NCI-H1048 (cell line): ENCODE data around the gene WNT7A.

Experiments used
- DNase-seq: peaks from one replicate; lab custom pipeline; 2025; lab: John Stamatoyannopoulos, UW

Gene WNT7A

DNA sequence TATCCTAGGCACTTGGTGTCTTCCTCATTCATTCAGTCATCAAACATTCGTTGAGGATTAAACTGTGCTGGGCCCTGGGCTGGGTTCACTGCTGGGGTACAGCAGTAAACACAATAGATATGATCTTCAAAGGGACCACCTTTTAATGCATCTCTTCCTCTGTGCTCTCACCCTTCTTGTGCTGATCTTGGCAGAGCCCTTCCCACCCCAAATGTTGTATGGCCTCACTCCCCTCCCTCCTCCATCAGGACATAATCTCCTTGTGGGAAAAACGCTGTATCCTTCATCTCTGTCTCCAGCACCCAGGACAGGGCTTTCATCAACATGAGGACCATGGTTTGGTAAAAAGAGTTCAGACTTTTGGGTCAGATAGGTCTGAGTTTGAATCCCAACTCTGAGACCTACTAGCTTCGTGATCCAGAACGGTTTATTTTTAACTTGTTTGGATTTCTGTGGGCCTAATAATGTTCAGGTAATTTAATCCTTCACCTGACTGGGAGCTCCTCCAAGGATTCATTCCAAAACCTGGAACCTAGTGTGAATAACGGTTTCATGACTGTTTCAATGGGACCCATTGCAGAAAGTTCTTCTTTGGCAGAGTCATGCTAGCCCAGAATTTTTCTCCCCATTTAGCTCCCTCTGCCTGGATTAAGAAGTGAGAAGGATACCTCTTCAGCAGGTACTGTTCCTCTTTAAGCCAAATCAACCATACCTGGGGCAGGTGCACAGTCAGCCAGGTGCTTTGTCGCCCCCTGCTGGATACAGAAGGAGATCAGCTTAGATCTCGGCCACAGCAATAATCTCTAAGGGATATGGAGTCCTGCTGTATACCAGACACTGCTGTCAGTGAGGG lies 5.2 kb upstream of the WNT7A start:
- DNase-seq: peak; percentile 34

DNA sequence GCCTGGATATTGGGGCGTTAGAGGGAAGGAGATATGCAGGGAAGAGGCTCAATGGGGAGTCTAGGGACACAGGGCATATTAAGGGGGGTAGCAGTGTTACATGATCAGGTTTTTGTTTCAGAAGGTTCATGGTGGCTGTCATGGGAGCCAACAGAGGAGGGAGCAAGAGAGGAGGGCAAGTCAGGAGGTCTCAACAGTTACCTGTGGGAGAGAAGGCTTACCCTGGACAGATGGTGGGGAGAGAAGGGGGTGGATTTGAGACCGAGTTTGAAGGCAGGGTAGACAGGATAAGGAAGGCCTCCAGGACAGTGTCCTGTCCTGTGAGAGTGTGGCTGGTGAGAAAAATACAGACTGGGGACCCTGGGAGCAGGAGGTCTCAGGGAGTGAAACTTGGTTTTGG lies 3.8 kb upstream of the WNT7A start:
- DNase-seq: no peak

DNA sequence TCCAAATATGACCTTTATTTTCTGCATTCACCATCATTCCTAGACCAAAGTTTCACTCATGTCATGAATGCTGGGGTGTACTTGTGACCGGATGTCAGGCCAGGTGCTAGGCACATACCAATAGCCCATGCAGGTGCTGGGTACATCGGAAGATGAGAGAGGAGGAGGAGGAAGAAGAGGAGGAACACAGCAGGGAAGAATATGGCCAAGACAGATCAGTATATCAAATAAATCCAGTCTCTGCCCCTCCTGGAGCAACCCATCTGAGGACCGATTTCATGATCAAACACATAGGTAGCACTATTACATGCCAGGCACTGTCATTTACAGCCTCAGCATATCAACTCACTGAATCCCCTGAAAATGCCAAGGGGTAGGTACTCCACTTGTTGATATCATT lies 3.0 kb upstream of the WNT7A start:
- no peak for DNase-seq

DNA sequence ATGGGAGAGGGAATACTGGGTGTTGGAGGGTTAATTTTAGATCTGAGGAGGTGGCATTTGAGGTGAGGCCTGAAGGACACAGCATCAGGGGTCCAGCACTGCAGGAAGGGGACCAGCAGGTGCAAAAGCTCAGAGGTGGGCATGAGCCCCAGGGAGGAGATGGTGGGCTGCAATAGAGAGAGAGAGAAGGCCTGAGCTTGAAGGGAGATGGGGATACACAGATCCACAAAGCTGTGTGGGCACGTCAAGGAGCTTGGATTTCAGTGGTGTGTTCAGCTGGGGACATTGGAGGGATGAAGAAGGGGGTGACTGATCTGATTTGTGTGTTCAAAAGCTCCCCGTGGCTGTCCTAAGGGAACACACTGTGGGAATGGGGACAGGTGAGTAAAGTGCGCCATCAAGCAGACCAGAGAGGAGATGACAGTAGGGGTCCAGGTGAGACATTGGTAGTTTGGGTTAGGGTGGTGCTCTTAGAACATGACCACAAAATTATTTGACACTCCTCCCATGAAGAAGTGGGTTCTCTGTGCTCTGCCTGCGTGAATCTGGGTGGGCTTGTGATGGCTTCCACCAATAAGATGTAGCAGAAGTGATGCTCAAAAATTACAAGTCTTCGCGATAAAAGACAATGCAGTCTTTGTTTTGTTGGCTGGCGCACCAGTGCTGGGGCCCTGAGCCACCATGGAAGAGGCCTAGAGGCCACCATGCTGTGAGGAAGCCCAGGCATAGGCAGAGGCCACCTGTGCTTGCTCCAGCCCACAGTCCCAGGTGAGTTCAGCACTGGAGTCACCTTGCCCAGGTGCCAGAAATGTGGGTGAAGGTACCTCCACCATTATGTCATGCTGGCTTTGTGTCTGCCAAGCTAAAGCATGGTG lies 1.9 kb upstream of the WNT7A start:
- no peak for DNase-seq

DNA sequence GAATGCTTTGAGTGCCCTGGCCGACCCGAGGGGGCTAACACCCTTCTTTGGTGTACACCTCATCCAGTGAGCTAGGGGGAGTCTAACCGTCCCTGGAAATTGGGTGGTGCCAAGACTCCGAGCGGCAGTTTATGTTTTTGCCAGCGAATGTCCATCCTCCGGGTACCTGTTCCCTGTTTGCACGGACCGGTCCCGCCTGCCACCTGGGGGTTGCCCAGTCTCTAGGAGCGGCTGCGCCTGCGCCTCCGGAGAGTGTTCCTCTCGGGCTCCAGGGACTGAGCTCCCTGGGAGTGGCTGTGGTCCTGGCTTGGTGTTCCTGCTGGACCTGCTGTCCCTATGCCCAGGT lies 913 bp upstream of the WNT7A start:
- DNase-seq: no peak

DNA sequence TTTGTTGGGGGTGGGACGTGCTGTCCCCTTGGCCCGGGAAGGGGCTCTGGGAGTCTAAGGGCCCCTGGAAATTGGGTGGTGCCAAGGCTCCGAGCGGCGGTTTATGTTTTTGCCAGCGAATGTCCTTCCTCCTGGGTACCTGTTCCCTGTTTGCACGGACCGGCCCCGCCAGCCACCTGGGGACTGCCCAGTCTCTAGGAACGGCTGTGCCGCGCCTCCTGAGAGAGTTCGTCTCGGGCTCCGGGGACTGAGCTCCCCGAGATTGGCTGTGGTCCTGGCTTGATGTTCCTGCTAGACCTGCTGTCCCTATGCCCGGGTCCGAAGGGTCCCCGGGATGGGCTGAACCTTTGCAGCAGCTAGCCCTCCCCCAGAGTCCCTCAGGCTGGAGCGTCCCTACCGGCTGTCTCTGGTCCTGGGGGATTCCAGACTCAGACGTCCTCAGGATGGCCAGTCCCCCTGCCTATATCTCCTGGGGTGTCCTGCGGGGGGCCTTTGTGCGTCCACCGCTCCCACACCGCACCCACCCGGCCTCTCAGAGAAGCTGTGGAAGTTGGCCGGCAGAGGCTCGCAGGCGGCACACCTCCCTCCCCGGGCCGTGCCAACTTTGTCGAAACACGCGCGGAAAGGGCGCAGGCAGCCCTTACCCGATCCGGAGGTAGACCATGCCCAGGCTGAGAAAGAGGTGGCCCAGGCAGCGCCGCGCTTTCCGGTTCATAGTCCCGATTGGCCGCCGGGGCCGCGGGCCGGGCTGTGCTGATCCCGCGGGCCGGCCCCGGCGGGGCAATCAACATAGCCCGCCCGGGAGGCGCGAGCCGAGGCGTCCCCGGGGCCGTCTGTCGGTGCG lies 547 bp downstream of the WNT7A start:
- no peak for DNase-seq

DNA sequence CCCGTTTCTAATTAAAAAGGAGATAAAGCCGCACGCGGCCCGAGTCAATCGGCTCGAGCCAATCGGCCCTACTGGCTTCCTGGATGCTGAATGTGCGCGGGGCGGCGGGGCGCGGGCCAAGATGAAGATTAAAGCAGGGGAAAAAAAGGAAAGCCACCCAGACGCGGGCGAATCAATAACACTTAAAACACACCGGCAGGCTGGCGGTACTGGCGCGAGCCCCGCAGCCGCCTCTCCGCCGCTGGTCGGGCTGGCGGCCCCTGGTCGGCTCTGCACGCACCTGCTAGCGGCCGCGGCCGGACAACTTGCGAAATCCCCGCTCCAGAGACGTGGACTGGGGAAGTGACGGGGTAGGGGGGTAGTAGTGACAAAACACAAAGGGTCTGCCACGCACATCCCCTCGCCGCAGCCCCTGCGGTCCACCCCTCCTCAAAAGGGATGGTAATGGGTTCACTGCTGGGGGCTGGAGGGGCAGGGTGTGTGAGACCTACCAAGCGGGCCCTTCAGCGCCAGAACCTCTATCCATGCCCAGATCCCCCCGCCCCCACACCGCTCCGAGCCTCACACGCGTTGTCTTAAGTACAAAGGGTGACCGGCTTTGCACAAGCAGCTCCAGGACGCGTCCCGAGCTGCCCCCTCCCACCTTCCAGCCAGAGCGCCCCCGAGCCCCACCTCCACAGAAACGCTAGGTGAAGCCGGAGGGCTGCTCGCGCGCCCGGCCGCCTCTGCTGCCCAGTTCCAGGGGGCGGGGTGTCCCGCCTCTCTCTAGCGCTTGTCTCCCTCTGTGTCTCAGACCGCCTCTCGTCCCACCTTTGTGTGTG lies 1.4 kb downstream of the WNT7A start:
- no peak for DNase-seq

DNA sequence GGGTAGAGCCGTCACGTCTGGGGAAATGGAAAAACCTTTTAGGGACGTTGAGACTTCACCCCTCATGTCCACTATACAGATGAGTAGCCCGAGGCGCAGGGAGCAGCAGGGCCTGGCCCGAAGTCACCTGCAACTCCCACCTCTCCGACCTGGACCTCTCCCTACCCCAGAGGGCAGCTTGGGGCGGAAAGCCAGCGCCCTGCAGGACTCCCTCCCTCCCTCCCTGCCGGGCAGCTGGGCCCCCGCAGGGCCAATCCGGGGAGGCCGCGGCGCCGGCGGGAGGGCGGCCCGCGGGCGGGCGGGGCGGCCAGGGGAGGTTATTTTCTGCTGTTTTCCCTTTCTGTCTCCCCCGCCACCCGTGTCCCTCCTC lies 2.0 kb downstream of the WNT7A start:
- DNase-seq: no peak

DNA sequence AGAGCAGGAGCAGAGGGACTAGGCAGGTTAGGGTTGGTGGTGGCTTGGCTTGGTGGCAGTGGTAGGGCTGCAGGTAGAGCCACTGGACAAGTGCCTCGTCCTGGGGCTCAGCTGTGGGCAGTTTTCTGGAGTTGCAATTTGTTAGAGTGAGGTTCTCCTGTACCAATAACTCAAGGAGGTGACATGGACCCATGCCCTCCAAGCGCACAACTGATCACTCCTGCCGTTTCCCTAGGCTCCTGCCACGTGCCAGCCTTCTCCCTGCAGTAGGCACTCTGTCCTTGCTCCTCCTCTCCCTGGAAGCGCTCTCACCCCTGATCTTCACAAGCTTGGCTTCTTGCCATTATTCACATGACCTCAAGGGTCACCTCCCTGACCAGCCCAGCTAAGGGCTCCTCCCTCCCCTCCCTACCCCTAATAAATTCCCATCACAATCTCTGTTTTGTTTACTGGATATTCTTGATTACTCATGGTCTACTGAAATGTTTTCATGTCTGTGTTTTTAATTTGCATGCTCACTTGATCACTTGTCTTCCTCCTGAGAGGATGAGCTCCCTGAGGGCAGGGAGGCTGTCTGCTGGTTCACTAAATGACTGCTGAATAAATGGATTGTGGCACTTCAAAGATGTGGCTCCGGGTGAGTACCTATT lies 3.3 kb downstream of the WNT7A start:
- no peak for DNase-seq

DNA sequence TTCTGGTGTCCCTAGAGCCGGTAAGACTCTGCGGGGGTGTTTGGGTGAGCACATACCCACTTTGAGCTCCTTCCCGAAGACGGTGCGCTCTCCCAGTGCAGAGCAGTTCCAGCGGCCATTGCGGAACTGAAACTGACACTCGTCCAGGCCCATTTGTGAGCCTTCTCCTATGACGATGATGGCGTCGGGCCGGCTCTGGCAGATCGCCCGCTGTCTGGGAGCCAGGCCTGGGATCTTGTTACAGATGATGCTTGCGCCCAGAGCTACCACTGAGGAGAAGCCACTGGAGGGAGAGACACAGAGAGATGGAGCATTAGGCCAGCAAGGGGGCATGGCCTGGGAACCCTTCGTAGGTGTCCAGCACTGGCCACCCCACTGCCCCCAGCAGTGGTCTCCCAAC lies 5.0 kb downstream of the WNT7A start:
- no peak for DNase-seq

DNA sequence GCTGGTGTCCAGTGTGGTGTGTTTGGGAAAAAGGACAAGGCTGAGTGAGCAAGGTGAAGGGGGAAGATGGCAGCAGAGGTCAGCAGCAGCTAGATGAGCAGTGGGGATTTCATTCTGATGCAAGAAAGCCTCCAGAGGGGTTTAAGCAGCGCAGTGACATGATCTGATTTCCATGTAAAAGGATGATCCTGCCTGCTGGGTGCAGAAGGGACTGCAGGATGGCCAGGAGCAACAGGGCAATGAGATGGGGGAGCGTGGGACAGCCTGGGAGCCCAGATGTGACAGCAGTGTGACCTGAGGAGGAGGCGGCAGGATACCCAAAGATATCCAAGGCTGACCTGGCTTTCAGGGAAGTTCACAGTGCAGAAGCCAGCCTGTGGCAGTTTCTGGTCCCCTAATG lies 6.1 kb downstream of the WNT7A start:
- DNase-seq: no peak

DNA sequence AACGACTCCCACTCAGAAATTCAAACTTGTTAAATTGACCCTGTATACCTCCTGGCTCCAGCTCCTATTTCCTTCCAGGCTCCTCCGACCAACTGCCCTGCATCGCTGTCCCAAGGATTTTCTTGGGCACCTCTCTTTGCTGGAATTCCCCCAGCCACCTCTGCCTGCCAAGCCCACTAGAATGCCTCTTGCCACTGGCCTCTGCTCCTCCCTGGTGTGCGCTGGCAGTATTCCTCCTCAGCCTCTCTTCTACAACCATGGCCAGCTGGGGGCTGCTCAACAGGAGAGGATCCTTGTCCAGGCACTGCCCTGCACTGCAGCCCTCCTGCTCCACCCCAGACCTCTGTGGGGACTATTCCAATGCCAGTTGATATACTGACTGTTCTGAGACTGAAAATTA lies 7.4 kb downstream of the WNT7A start:
- no peak for DNase-seq

DNA sequence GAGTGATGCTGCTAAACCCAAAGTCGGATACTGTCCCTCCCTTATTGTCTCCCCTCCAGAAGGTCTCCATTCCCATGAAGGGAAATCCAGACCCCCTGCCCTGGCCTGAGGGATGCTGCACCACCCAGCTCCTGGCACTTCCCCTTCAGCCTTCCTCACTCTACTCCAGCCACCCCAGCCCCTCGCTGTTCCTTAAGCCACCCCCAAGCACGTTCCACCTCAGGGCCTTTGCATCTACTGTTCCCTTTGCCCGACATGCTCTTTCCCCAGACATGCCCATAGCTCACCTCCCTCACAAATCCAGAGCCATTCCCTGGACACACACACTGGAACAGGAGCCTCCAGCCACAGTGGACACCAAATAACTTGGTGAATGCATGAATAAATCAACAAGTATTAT lies 8.1 kb downstream of the WNT7A start:
- no peak for DNase-seq

DNA sequence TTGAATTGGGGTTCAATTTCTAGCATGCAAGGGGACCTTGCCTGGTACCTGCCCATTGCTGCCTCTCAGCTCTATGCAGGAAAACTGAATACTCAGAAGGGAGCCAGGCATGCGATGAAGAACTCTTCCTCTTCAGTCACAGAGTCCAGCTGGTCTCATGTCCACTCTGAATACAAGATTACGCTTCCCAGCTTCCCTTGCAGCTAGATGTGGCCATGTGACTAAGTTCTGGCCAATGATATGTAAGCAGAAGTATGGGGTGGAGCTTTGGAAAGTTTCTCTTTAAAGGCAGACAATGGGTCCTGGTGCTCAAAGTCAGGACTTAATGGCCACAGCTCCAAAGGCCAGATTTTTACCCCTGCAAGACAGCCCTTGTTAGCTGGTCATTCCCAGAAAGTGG lies 9.0 kb downstream of the WNT7A start:
- no peak for DNase-seq

DNA sequence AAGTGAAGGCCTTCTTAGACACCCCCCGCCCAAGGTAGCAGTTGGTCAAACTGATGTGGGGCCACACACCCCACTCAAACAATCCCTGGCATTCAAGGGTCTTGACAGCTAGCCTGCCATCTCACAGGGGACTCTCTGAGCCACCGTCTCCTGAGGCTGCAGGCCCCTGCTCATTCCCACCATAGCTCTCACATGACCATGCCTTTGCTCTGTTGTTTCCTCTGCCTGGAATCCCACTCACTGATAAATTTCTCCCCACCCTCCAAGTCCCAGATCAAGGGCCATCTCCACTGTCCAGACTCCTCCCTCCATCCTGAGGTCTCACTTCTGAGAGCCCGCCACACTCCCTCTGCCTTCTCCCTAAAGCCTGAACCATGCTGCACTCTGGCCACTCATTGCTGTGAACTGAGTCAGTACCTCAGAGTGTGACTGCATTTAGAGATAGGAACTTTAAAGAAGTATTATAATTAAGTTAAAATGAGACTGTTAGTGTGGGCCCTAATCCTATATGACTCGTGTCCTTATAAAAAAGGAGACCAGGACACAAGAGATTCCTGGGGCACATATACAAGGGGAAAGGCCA lies 10.0 kb downstream of the WNT7A start:
- no peak for DNase-seq

DNA sequence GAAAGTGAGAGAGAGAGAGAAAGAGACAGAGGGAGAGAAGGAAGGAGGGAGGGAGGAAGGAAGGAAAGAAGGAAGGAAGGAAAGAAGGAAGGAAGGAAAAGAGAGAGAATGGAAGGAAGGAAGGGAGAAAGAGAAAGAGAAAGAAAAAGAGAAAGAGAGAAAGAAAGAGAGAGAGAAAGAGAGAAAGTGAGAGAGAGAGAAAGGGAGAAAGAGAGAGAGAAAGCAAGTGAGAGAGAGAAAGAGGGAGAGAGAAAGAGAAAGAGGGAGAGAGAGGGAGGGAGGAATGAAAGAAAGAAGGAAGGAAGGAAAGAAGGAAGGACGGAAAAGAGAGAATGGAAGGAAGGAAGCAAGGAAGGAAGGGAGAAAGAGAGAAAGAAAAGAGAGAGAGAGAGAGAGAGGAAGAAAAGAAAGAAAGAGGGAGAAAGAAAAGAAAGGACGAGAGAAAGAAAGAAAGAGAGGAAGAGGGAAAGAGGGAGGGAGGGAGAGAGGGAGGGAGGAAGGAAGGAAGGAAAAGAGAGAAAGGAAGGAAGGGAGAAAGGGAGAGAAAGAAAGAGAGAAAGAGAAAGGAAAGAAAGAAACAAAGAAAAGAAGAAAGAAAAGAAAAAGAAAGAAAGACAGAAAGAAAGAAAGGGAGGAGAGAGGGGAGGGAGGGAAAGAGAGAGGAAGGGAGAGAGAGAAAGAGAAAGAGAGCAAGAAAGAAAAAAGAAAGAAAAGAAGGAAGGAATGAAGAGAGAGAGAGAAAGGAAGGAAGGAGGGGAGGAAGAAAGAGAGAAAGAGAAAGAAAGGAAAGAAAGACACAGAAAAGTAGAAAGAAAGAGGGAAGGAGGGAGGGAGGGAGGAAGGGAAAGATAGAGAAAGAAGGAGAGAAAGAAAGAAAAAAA lies 10.8 kb downstream of the WNT7A start:
- DNase-seq: no peak

DNA sequence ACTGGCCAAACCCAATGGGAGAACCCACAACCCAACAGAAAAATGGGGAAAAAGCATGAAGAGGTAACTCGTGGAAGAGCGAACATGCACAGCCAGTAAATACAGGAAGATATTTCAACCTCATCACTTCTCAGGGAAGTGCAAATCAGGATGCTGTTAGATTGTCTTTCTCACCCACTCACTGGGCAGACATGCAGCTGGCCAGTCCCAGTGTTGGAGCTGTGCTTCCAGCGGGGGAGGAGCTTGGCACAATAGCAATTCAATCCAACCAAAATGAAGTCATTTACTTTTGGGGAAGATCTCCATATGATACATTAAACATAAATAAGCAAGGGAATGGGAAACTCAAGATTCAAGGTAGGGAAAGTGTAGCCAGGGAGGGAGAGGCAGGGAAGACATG lies 12.1 kb downstream of the WNT7A start:
- no peak for DNase-seq

DNA sequence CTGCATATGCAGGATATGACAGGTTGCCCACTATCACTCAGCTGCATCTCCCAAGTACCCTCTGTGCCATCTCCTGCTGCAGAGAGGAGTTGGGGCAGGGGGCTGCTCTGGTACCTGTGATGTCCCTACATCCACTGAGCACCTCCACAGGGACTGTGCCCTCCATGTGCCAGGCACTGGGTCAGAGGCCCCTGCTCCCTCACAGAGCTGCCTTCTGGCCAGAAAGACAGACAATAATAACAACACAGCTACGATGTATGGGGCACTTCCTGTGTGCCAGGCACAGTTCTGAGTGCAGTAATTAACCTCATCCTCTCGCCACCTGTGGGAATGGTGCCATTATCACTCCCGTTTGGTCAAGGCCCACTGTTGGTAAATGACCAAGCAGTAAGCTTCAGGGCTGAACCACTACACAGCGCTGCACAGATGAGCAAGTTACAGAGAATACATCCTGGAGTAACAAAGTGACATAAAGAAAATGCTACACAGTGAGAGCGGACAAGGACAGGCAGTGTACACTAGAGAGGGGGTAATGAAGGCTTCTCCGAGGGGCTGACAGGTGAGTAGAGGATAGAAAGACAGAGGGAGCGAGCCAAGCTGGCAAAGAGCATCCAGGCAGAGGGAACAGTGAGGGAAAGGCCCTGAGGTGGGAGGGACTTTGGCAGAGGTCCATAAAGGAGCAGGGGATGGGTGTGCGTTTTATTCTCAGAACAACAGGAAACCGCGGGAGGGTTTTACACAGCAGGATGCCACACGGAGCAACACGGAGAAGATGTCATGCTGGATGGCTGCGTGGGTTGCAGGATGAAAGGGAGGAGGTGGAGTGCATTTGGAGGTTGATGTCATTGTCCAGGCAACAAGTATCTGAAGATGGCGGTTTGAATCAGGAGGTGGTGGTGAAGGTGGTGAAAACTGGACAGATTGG lies 13.6 kb downstream of the WNT7A start:
- no peak for DNase-seq

DNA sequence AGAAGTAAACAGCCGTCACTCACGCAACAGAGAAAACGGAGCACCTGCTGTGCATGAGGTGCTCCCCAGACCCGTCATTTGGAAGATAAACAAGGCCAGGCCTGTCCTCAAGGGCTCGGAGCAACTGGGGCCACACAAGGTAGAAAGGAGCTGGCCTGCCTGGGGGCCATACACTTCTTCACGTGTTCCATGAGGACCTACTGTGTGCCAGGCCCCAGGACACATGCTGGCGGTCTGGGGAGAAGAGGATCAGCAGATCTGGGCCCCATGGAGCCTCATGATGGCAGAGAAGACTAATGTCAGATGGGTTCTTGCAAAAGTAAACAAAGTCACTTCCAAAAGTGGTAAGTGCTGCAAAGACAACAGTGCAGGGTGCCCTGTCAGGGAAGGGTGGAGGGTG lies 14.3 kb downstream of the WNT7A start:
- no peak for DNase-seq
